CD14-positive monocyte (primary cell): ENCODE results near the gene CDKAL1. TPM values are rescaled to one million over a fixed set of nuclear protein-coding genes. Genes with fewer than 3 reads are reported as not detected.

Source experiments
- DNase-seq, 3 donors: peaks; one replicate each; pipeline ENCODE4 v3.0.0-alpha.2; 2011 to 2022
- H2AFZ ChIP-seq: 2 replicates; pipeline ENCODE4 v1.6.0; 2012; ENCODE audit warnings: mild to moderate bottlenecking, low read depth, low read length, inconsistent platforms; ENCODE audit not compliant: insufficient read depth, poor library complexity, severe bottlenecking
- H3K27ac ChIP-seq, 2 donors: 1 replicate in 1 of 2; 2 replicates in 1 of 2; pipeline ENCODE4 v1.5.1; 2012 to 2013; ENCODE audit warnings: low read length in 2 of 2, control low read depth in 1 of 2, inconsistent platforms in 1 of 2, low read depth in 1 of 2, mild to moderate bottlenecking in 1 of 2
- H3K27me3 ChIP-seq, 2 donors: one replicate each; pipeline versions ENCODE4 v1.6.0 to v1.6.1; 2011 to 2013; ENCODE audit warnings: low read length in 2 of 2; ENCODE audit not compliant: control insufficient read depth in 2 of 2, insufficient read depth in 2 of 2
- H3K36me3 ChIP-seq, 2 donors: replicated peaks in 1 of 2; 1 replicate in 1 of 2; 2 replicates in 1 of 2; pipeline versions ENCODE4 v1.5.1 to v1.6.1; 2012 to 2013; ENCODE audit warnings: low read length in 2 of 2, control low read depth in 1 of 2, inconsistent platforms in 1 of 2, mild to moderate bottlenecking in 1 of 2; ENCODE audit not compliant: insufficient read depth in 2 of 2, control insufficient read depth in 1 of 2
- H3K4me1 ChIP-seq, 2 donors: 1 replicate in 1 of 2; 2 replicates in 1 of 2; pipeline versions ENCODE4 v1.5.1 to v1.6.1; 2012 to 2013; ENCODE audit warnings: low read length in 2 of 2, control low read depth in 1 of 2, inconsistent platforms in 1 of 2, mild to moderate bottlenecking in 1 of 2, moderate library complexity in 1 of 2; ENCODE audit not compliant: insufficient read depth in 2 of 2, control insufficient read depth in 1 of 2
- H3K4me2 ChIP-seq: replicated peaks from 2 replicates; pipeline ENCODE3; 2012; ENCODE audit warnings: low read length, moderate library complexity, mild to moderate bottlenecking; ENCODE audit not compliant: poor library complexity, severe bottlenecking; ENCODE audit errors: extremely low read depth
- H3K4me3 ChIP-seq, 3 experiments: fragments of 200-600 bp in 1 of 3; sonication (generic) in 1 of 3; replicated peaks in 1 of 3; 1 replicate in 2 of 3; 2 replicates in 1 of 3; pipeline ENCODE4 v1.5.1; 2011 to 2013; ENCODE audit warnings: low read length in 3 of 3, mild to moderate bottlenecking in 3 of 3, control low read depth in 2 of 3, low read depth in 2 of 3, inconsistent platforms in 1 of 3, moderate library complexity in 1 of 3
- H3K79me2 ChIP-seq: 2 replicates; pipeline ENCODE4 v1.6.0; 2012; ENCODE audit warnings: mild to moderate bottlenecking, control low read depth, inconsistent platforms, low read length, moderate library complexity; ENCODE audit not compliant: insufficient read depth
- H3K9ac ChIP-seq: 2 replicates; pipeline ENCODE4 v1.6.0; 2017; ENCODE audit warnings: low read length, mild to moderate bottlenecking; ENCODE audit not compliant: insufficient read depth, poor library complexity, severe bottlenecking
- H3K9me3 ChIP-seq, 2 donors: replicated peaks in 1 of 2; 1 replicate in 1 of 2; 2 replicates in 1 of 2; pipeline versions ENCODE4 v1.5.1 to v1.6.1; 2012 to 2013; ENCODE audit warnings: low read length in 2 of 2, control low read depth in 1 of 2; ENCODE audit not compliant: control insufficient read depth in 1 of 2, insufficient read depth in 1 of 2
- H4K20me1 ChIP-seq: 2 replicates; pipeline ENCODE4 v1.6.0; 2012; ENCODE audit warnings: mild to moderate bottlenecking, low read length, control low read depth, moderate library complexity; ENCODE audit not compliant: insufficient read depth
- H3K27ac Mint-ChIP-seq, 7 donors: one replicate each; pipeline ENCODE4 v1.8.0; 2020; ENCODE audit warnings: mild to moderate bottlenecking in 7 of 7, mixed read lengths in 7 of 7, moderate library complexity in 6 of 7, inconsistent platforms in 2 of 7
- H3K27me3 Mint-ChIP-seq, 3 donors: one replicate each; pipeline ENCODE4 v1.8.0; 2021 to 2022; ENCODE audit warnings: low read depth in 3 of 3, mild to moderate bottlenecking in 3 of 3, mixed read lengths in 3 of 3, moderate library complexity in 3 of 3, inconsistent platforms in 1 of 3
- H3K36me3 Mint-ChIP-seq, 2 donors: one replicate each; pipeline ENCODE4 v1.8.0; 2020; ENCODE audit warnings: mixed read lengths in 2 of 2, inconsistent platforms in 1 of 2, mild to moderate bottlenecking in 1 of 2
- H3K4me1 Mint-ChIP-seq: one replicate; pipeline ENCODE4 v1.8.0; 2020; ENCODE audit warnings: mild to moderate bottlenecking, mixed read lengths
- H3K4me3 Mint-ChIP-seq, 2 donors: one replicate each; pipeline ENCODE4 v1.8.0; 2020; ENCODE audit warnings: mild to moderate bottlenecking in 2 of 2, mixed read lengths in 2 of 2, moderate library complexity in 1 of 2
- H3K9me3 Mint-ChIP-seq, 7 donors: one replicate each; pipeline ENCODE4 v1.8.0; 2020 to 2022; ENCODE audit warnings: mixed read lengths in 7 of 7, mild to moderate bottlenecking in 6 of 7, moderate library complexity in 6 of 7, inconsistent platforms in 2 of 7
- WGBS: methylation state at CpG from one replicate; pipeline ENCODE4 v1.1.5; 2013; ENCODE audit warnings: missing lambda C conversion rate; ENCODE audit not compliant: insufficient coverage; 5-methylcytosine and 5-hydroxymethylcytosine counted together
- intact Hi-C, 2 donors: fragments of 100-400 bp; cut with micrococcal nuclease; formaldehyde crosslinking; loops; one replicate each; pipeline versions ENCODE4 v1.15.0 to v1.15.1; 2023
- polyA plus RNA-seq, 3 donors: library from polyadenylated mRNA; depleted of rRNA in 1 of 3; unstranded in 2 of 3; stranded (reverse) in 1 of 3; fragments of 300-500 nt in 2 of 3; fragments of >200 nt in 1 of 3; fragmentation: Illumina TruSeq in 2 of 3; gene quantifications; 1 replicate in 2 of 3; 2 replicates in 1 of 3; pipeline ENCODE4 v1.2.3, GENCODE V29; 2012 to 2021
- TF ChIP-seq, protein P1 (sequence below): fragments of 200-600 bp; IDR thresholded peaks from one replicate; pipeline ENCODE4 v1.8.0; 2022; ENCODE audit warnings: antibody characterized with exemption, mild to moderate bottlenecking

CDKAL1 gene
- polyA plus RNA-seq, 3 donors = 3.2 to 12.4 (median 8.3) TPM

DNA sequence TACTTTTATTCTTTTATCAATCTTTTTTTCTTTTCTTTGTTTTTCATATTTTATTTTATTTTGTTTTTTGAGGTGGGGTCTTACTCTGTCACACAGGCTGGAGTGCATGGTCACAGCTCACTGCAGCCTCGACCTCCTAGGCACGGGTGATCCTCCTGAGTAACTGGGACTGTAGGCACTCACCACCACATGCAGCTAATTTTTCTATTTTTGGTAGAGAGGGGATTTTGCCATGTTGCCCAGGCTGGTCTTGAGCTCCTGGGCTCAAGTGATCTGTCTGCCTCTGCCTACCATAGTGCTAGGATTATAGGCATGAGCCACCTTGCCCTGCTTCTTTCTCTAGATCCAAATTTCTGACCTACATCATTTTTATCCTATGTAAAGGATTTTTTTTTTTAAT, 153.2 kb downstream of the CDKAL1 start:
- Mint-ChIP-seq H3K4me3 (no peak overlapping the region), H3K27ac (no peak overlapping the region), H3K9me3 (peaks cover 0 to 2% (median 0%) of the 10 kb centered on the region in 7 donors), H3K36me3 (peaks cover 0 to 4% of the 10 kb centered on the region in 2 donors), H3K4me1 (peaks cover 2% of the 10 kb centered on the region), H3K27me3 (no peaks in the 10 kb centered on the region)
- Histone ChIP-seq H3K27me3 (no peaks in the 10 kb centered on the region), H4K20me1 (no peaks in the 10 kb centered on the region), H3K27ac (no peak overlapping the region), H3K4me3 (no peak overlapping the region), H3K79me2 (no peaks in the 10 kb centered on the region), H3K4me1 (no peaks in the 10 kb centered on the region), H3K4me2 (no peak overlapping the region), H3K9ac (no peak overlapping the region), H2AFZ (no peak overlapping the region), H3K36me3 (no peaks in the 10 kb centered on the region), H3K9me3 (no peaks in the 10 kb centered on the region)
- no peak for DNase-seq
- TF ChIP-seq, protein P1, sequence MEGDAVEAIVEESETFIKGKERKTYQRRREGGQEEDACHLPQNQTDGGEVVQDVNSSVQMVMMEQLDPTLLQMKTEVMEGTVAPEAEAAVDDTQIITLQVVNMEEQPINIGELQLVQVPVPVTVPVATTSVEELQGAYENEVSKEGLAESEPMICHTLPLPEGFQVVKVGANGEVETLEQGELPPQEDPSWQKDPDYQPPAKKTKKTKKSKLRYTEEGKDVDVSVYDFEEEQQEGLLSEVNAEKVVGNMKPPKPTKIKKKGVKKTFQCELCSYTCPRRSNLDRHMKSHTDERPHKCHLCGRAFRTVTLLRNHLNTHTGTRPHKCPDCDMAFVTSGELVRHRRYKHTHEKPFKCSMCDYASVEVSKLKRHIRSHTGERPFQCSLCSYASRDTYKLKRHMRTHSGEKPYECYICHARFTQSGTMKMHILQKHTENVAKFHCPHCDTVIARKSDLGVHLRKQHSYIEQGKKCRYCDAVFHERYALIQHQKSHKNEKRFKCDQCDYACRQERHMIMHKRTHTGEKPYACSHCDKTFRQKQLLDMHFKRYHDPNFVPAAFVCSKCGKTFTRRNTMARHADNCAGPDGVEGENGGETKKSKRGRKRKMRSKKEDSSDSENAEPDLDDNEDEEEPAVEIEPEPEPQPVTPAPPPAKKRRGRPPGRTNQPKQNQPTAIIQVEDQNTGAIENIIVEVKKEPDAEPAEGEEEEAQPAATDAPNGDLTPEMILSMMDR = no peak
- WGBS = no CpG with 5 or more reads among the region's 2 CpGs
- intact Hi-C loops = no loop called here

DNA sequence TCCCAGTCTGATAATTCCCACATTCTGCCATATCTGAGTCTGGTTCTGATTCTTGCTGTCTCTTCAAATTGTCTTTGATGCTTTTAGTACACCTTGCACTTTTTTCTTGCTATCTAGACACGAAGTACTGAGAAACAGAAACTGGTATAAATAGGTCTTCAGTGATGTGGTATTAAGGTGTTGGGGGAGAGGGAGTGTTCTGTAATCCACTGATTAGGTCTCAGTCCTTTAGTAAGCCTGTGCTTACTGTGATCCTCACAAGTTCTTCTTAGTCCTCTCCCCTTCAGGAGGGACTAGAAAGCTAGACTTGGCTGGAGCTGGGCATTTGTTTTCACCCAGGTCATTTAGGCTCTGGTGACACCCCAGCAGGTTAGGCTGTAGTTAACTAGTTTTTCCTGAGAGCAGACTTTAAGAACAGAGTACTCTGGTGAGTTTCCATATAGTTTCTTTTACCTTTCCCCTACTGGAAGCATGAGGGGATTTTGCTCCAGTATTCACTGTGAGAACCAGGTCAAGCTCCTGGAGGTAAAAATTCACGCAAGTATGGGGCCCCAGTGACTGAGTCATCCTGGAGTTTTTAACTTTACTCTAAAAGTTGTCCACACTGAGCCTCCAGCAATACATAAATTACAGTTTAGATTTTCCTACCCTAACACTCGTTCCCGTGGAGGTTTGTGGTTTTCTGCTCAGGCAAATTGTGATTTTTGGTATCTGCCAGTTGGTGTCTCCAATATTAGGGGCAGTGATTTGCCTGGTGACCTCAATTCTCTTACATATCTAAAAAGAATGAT, 154.6 kb downstream of the CDKAL1 start:
- peaks cover 2% of the 10 kb centered on the region for H3K4me1 Mint-ChIP-seq
- no peak overlapping the region for H3K4me3 Mint-ChIP-seq
- Histone ChIP-seq H3K4me2 (no peak overlapping the region), H3K4me3 (no peak overlapping the region), H3K36me3 (no peaks in the 10 kb centered on the region), H3K4me1 (no peaks in the 10 kb centered on the region), H4K20me1 (no peaks in the 10 kb centered on the region), H3K9me3 (no peaks in the 10 kb centered on the region), H3K79me2 (no peaks in the 10 kb centered on the region), H3K27ac (no peak overlapping the region), H2AFZ (no peak overlapping the region), H3K27me3 (no peaks in the 10 kb centered on the region), H3K9ac (no peak overlapping the region)
- no CpG with 5 or more reads among the region's 4 CpGs for WGBS
- DNase-seq = no peak
- no peak overlapping the region for H3K27ac Mint-ChIP-seq
- H3K27me3 Mint-ChIP-seq = no peaks in the 10 kb centered on the region
- peaks cover 0 to 4% of the 10 kb centered on the region in 2 donors for H3K36me3 Mint-ChIP-seq
- TF ChIP-seq, protein P1 = no peak
- intact Hi-C loops = no loop called here
- peaks cover 0 to 2% (median 0%) of the 10 kb centered on the region in 7 donors for H3K9me3 Mint-ChIP-seq
